ENCODE results near the gene FARSA. TPM values are rescaled to one million over a fixed set of nuclear protein-coding genes. Genes with fewer than 3 reads are reported as not detected.

The FARSA gene
- total and polyA plus RNA-seq, 12 donors: 33.5 to 102 (median 52.1) TPM

DNA sequence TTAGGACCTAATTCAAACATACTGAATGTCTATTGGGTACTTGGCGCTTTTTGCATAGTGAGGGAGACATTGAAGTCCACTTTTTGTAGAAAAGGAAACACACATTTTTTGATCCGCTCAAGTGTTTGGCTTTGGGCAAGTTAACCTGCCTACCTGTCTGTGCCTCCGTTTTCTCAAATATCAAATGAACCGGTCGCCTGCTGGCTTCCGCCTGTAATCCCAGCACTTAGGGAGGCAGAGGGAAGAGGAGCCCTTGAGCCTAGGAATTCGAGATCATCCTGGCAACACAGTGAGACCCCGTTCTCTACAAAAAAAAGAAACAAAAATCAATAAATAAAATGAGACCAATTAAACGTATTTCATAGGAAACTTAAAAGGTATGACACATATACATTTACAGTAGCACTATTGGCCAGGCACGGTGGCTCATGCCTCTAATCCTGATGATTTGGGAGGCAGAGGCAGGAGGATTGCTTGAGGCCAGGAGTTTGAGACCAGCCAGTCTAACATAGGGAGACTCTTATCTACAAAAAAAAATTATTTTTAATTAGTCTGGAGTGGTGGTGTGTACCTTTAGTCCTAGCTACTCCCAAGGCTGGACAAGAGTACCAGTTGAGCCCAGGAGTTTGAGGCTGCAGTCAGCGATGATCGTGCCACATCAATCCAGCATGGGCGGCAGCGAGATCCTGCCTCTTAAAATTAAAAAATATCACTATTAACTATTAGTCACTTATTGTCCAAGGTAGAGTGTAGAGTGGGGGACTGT is 13.4 kb upstream of the FARSA start:
- Histone ChIP-seq H3K27me3 (no peaks in the 10 kb centered on the region), H3K4me1 (replicated peaks in 1 of 2) (peaks cover 0 to 19% of the 10 kb centered on the region in 2 donors), H3K36me3 (replicated peaks in 1 of 2) (peaks cover 0 to 73% of the 10 kb centered on the region in 2 donors), H3K27ac (peak overlapping the region in 4 of 5 donors; percentile 83 to 98 (median 96)), H3K4me3 (peak overlapping the region in 2 of 4 donors; percentile 83 to 91), H3K9me3 (replicated peaks in 1 of 3) (no peaks in the 10 kb centered on the region)
- TF ChIP-seq, protein P1, sequence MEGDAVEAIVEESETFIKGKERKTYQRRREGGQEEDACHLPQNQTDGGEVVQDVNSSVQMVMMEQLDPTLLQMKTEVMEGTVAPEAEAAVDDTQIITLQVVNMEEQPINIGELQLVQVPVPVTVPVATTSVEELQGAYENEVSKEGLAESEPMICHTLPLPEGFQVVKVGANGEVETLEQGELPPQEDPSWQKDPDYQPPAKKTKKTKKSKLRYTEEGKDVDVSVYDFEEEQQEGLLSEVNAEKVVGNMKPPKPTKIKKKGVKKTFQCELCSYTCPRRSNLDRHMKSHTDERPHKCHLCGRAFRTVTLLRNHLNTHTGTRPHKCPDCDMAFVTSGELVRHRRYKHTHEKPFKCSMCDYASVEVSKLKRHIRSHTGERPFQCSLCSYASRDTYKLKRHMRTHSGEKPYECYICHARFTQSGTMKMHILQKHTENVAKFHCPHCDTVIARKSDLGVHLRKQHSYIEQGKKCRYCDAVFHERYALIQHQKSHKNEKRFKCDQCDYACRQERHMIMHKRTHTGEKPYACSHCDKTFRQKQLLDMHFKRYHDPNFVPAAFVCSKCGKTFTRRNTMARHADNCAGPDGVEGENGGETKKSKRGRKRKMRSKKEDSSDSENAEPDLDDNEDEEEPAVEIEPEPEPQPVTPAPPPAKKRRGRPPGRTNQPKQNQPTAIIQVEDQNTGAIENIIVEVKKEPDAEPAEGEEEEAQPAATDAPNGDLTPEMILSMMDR (IDR thresholded peaks at IDR 0.05): no peak
- no peak for TF ChIP-seq POLR2A (IDR thresholded peaks at IDR 0.05)
- peak in 1 of 7 donors; percentile 22 for DNase-seq
- WGBS, 4 donors: 60 to 63% (median 62%) methylated on average over 14 of the region's 14 CpGs
- intact Hi-C loops (cut with DNase I): no loop called here

DNA sequence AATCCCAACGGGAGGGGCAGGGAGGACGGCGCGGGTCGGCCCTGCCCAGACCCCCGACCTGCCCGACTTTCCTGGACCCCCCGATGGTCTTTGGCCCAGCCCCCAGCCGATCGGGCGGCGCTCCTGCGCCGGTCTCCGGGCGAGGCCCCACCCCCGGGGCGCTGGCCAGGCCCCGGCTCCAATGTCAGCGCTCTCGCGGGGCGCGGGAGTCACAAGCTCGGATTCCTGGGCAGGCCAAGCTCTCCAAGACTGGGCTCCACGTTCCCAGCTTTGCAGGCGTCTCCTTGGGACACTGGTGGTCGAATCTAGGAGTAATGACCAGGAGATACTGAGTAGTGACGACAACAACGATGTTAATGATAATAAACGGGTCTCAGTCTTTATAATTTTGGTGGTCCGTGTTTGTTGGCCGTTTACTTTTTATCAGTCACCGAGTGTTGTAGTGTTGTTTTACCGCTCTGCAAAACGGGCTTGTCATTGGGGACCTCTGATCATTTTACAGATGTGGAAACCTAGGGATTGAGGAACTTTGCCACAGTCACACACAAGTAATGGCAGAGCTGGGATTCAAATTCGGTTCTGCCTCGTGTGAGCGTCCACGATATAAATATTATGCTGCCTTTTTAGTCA is 12.7 kb upstream of the FARSA start:
- Histone ChIP-seq H3K9me3 (replicated peaks in 1 of 3) (no peaks in the 10 kb centered on the region), H3K27ac (peak overlapping the region; percentile 70 to 98 (median 94)), H3K4me1 (replicated peaks in 1 of 2) (peaks cover 0 to 26% of the 10 kb centered on the region in 2 donors), H3K4me3 (peak overlapping the region in 3 of 4 donors; percentile 76 to 91 (median 83)), H3K27me3 (no peaks in the 10 kb centered on the region), H3K36me3 (replicated peaks in 1 of 2) (peaks cover 0 to 74% of the 10 kb centered on the region in 2 donors)
- peak; percentile 75 to 87 (median 82) for DNase-seq
- 0 to 1% (median 1%) methylated on average over 12 to 40 of the region's 40 CpGs for WGBS, 4 donors
- intact Hi-C loops (cut with DNase I): no loop called here
- TF ChIP-seq POLR2A (IDR thresholded peaks at IDR 0.05): no peak
- TF ChIP-seq, protein P1 (IDR thresholded peaks at IDR 0.05): no peak

DNA sequence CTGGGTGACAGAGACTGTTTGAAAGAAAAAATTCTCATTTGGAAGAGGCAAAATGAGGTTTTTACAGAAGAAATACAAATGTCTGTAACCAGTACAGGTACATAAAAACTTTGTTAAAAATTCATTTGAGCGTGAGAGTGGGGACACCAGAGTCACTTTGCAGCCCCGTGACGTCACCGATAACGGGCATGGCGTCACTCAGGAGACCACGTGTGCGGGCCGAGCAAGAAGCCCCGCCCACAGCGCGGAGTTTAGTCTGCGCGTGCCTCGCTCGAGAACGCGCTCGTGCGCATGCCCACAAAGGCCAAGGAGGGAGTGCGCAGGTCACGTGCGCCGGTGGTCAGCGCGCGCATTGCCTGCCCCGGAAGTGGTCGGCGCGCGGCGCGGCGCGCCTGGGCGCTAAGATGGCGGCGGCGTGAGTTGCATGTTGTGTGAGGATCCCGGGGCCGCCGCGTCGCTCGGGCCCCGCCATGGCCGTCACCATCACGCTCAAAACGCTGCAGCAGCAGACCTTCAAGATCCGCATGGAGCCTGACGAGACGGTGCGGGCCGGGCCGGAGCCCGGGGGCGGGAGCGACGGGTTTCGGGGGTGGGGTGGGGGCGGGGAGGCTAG is 12.1 kb upstream of the FARSA start, which contains the start of gene RAD23A:
Gene RAD23A (plus strand): TSS at position 384 of the 613 bp plus-strand sequence. CDS start 87 bp downstream, at position 471.
- intact Hi-C loops (cut with DNase I): no loop called here
- peak; percentile 85 to 90 for TF ChIP-seq POLR2A (IDR thresholded peaks at IDR 0.05)
- TF ChIP-seq, protein P1 (IDR thresholded peaks at IDR 0.05): peak in 1 of 6 experiments; percentile 5
- H3K36me3 ChIP-seq (replicated peaks in 1 of 2): peaks cover 0 to 74% of the 10 kb centered on the region in 2 donors
- 0 to 1% (median 0%) methylated on average over 24 to 62 of the region's 62 CpGs for WGBS, 4 donors
- H3K9me3 ChIP-seq (replicated peaks in 1 of 3): no peaks in the 10 kb centered on the region
- no peaks in the 10 kb centered on the region for H3K27me3 ChIP-seq
- peak; percentile 97 to 99 (median 99) for DNase-seq
- H3K27ac ChIP-seq: peak within 1 kb of the TSS; percentile 70 to 98 (median 94)
- peaks cover 0 to 32% of the 10 kb centered on the region in 2 donors for H3K4me1 ChIP-seq (replicated peaks in 1 of 2)
- H3K4me3 ChIP-seq: peak within 1 kb of the TSS in 3 of 4 donors; percentile 76 to 91 (median 83)
